IMR-90 (cell line): ENCODE measurements around the gene SAMHD1. TPM values are rescaled to one million over a fixed set of nuclear protein-coding genes. Genes with fewer than 3 reads are reported as not detected.
"Not testable (repeated sequence)": the region's sequence is repeated elsewhere in the genome, so short reads cannot be mapped to it uniquely, and the experiment has no call there.

Experiments
- ATAC-seq: fragments of 200-7000 bp; cut with Tn5 transposase; 2 replicates; pipeline ENCODE4 v1.9.1; 2020; ENCODE audit warnings: low read depth, mild to moderate bottlenecking, moderate library complexity
- BruUV-seq: library from RNA; stranded (reverse); fragments of 400-500 nt; replicated peaks from 2 replicates; lab custom pipeline; 2021; lab: Mats Ljungman, UMichigan
- CTCF ChIA-PET: fragments of 300-600 bp; formaldehyde crosslinking; extraction: SDS; loops from one replicate; lab custom pipeline; 2021; ENCODE audit warnings: antibody characterized with exemption; lab: Yijun Ruan, JAX
- POLR2A ChIA-PET: fragments of 300-600 bp; sonication (Branson Sonifier 250); formaldehyde crosslinking; loops from one replicate; lab custom pipeline; 2022; ENCODE audit warnings: antibody characterized with exemption; ENCODE audit not compliant: unreplicated experiment; lab: Charles Lee
- DNase-seq: peaks from one replicate; pipeline ENCODE4 v3.0.0; 2013
- H2AFZ ChIP-seq: replicated peaks from 2 replicates; pipeline ENCODE3; 2013; ENCODE audit warnings: low read length, mild to moderate bottlenecking; ENCODE audit not compliant: poor library complexity
- H2AK5ac ChIP-seq: 2 replicates; pipeline ENCODE4 v1.6.1; 2013; ENCODE audit warnings: low read depth, low read length, inconsistent platforms
- H2AK9ac ChIP-seq: replicated peaks from 2 replicates; pipeline ENCODE3; 2013; ENCODE audit warnings: mild to moderate bottlenecking, low read depth, low read length, moderate library complexity; ENCODE audit not compliant: poor library complexity
- H2BK120ac ChIP-seq: 2 replicates; pipeline ENCODE4 v1.6.1; 2013; ENCODE audit warnings: low read depth, low read length, inconsistent platforms
- H2BK15ac ChIP-seq: 3 replicates; pipeline ENCODE4 v1.6.1; 2013; ENCODE audit warnings: low read depth, low read length, inconsistent platforms
- H2BK20ac ChIP-seq: 2 replicates; pipeline ENCODE4 v1.6.1; 2013; ENCODE audit warnings: low read depth, mild to moderate bottlenecking, inconsistent platforms, low read length, moderate library complexity
- H2BK5ac ChIP-seq: 2 replicates; pipeline ENCODE4 v1.6.1; 2013; ENCODE audit warnings: mild to moderate bottlenecking, low read depth, low read length, inconsistent platforms; ENCODE audit not compliant: poor library complexity, severe bottlenecking
- H3K14ac ChIP-seq: replicated peaks from 2 replicates; pipeline ENCODE4 v1.6.1; 2013; ENCODE audit warnings: low read depth, low read length, inconsistent platforms
- H3K18ac ChIP-seq: 2 replicates; pipeline ENCODE4 v1.6.1; 2013; ENCODE audit warnings: low read depth, low read length, control low read depth
- H3K23ac ChIP-seq: 2 replicates; pipeline ENCODE4 v1.6.1; 2013; ENCODE audit warnings: low read depth, low read length, inconsistent platforms
- H3K27ac ChIP-seq: 2 replicates; pipeline ENCODE4 v1.5.1; 2013; ENCODE audit warnings: mild to moderate bottlenecking, control low read depth, low read length; ENCODE audit not compliant: insufficient read depth
- H3K27me3 ChIP-seq: 2 replicates; pipeline ENCODE4 v1.6.1; 2013; ENCODE audit warnings: low read length; ENCODE audit not compliant: control insufficient read depth, insufficient read depth
- H3K36me3 ChIP-seq: 2 replicates; pipeline ENCODE4 v1.6.1; 2013; ENCODE audit warnings: low read length, mixed read lengths; ENCODE audit not compliant: control insufficient read depth, insufficient read depth
- H3K4ac ChIP-seq: 2 replicates; pipeline ENCODE4 v1.6.1; 2013; ENCODE audit warnings: low read depth, low read length, inconsistent platforms
- H3K4me1 ChIP-seq: 2 replicates; pipeline ENCODE4 v1.6.1; 2013; ENCODE audit warnings: low read length, mixed read lengths; ENCODE audit not compliant: control insufficient read depth, insufficient read depth
- H3K4me2 ChIP-seq: 2 replicates; pipeline ENCODE4 v1.6.1; 2013; ENCODE audit warnings: low read depth, mild to moderate bottlenecking, control low read depth, low read length, moderate library complexity
- H3K4me3 ChIP-seq: 2 replicates; pipeline ENCODE4 v1.5.1; 2013; ENCODE audit warnings: low read depth, mild to moderate bottlenecking, control low read depth, low read length, moderate library complexity; ENCODE audit not compliant: insufficient read depth
- H3K56ac ChIP-seq: 2 replicates; pipeline ENCODE4 v1.6.1; 2013; ENCODE audit warnings: low read length, inconsistent platforms; ENCODE audit not compliant: insufficient read depth; ENCODE audit errors: extremely low read depth
- H3K79me1 ChIP-seq, 2 experiments: 2 replicates each; pipeline ENCODE4 v1.6.1; 2013; ENCODE audit warnings: low read length in 2 of 2, inconsistent platforms in 1 of 2, low read depth in 1 of 2
- H3K9ac ChIP-seq: 2 replicates; pipeline ENCODE4 v1.6.1; 2013; ENCODE audit warnings: low read depth, low read length, control low read depth
- H3K9me1 ChIP-seq: 2 replicates; pipeline ENCODE4 v1.6.1; 2013; ENCODE audit warnings: low read length, inconsistent platforms; ENCODE audit not compliant: insufficient read depth
- H3K9me3 ChIP-seq: 2 replicates; pipeline ENCODE4 v1.6.1; 2013; ENCODE audit warnings: low read length; ENCODE audit not compliant: control insufficient read depth, insufficient read depth
- H4K20me1 ChIP-seq: 2 replicates; pipeline ENCODE4 v1.6.1; 2013; ENCODE audit warnings: low read length, inconsistent platforms; ENCODE audit not compliant: insufficient read depth
- H4K5ac ChIP-seq: 2 replicates; pipeline ENCODE4 v1.6.1; 2013; ENCODE audit warnings: mild to moderate bottlenecking, low read depth, low read length, control low read depth
- H4K8ac ChIP-seq, 2 experiments: 2 replicates each; pipeline ENCODE4 v1.6.1; 2013; ENCODE audit warnings: low read depth in 2 of 2, low read length in 2 of 2, control low read depth in 1 of 2, inconsistent platforms in 1 of 2
- H4K91ac ChIP-seq: 2 replicates; pipeline ENCODE4 v1.6.1; 2013; ENCODE audit warnings: low read depth, low read length, inconsistent platforms; ENCODE audit not compliant: insufficient read depth
- WGBS, 2 experiments: methylation state at CpG; one replicate each; pipeline versions ENCODE4 v1.1.5 to v1.1.7; 2013; ENCODE audit warnings: missing lambda C conversion rate in 2 of 2; ENCODE audit not compliant: insufficient read length in 1 of 2; ENCODE audit errors: extremely low coverage in 2 of 2; 5-methylcytosine and 5-hydroxymethylcytosine counted together
- dilution Hi-C: fragments of 300-500 bp; cut with HindIII; formaldehyde crosslinking; loops from one replicate; pipeline ENCODE4 v1.14.3; 2018; ENCODE audit warnings: low sequenced_read_pairs; ENCODE audit not compliant: unreplicated experiment
- in situ Hi-C: fragments of 300-500 bp; cut with MboI; formaldehyde crosslinking; loops from 3 replicates; pipeline ENCODE4 v1.14.3; 2019; ENCODE audit warnings: low sequenced_read_pairs, inconsistent platforms, mixed read lengths
- intact Hi-C: fragments of 100-400 bp; cut with micrococcal nuclease; formaldehyde crosslinking; loops from 2 replicates; pipeline ENCODE4 v1.10.0; 2022
- polyA plus RNA-seq, 3 experiments: library from polyadenylated mRNA; depleted of rRNA; stranded (reverse); fragments of >200 nt; gene quantifications; 2 replicates each; pipeline ENCODE4 v1.2.3, GENCODE V29; 2012; ENCODE audit warnings: low replicate concordance in 1 of 3
- total RNA-seq: library from RNA; depleted of rRNA; stranded (reverse); fragments of >200 nt; gene quantifications from 2 replicates; pipeline ENCODE4 v1.2.3, GENCODE V29; 2012

Gene SAMHD1
- total and polyA plus RNA-seq, 2 of the 4 experiments (the other 2 are of a cell fraction) = 6.3 to 14.9 TPM

DNA sequence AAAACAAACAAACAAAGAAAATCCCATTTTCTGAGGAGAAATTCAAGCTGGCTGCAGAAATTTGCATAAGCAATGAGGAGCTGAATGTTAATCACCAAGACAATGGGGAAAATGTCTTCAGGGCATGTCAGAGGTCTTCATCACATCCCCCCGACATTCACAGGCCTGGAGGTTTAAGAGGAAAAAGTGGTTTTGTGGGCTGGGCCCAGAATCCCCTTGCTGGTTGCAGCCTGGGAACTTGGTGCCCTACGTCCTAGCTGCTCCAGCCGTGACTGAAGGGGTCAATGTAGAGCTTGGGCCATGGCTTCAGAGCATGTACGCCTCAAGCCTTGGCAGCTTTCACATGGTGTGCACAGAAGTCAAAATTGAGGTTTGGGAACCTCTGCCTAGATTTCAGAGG lies 42.7 kb upstream of the SAMHD1 start:
- intact Hi-C loops, POLR2A ChIA-PET, H2BK15ac ChIP-seq, H2BK20ac ChIP-seq, H4K91ac ChIP-seq, H3K4me1 ChIP-seq, H3K18ac ChIP-seq, H3K79me1 ChIP-seq, H3K4me3 ChIP-seq, ATAC-seq, H3K4ac ChIP-seq, BruUV-seq, H2AFZ ChIP-seq, H2BK120ac ChIP-seq, H3K27me3 ChIP-seq, H3K27ac ChIP-seq, H3K9me3 ChIP-seq, H3K23ac ChIP-seq, H3K36me3 ChIP-seq, in situ Hi-C loops, CTCF ChIA-PET, H3K9me1 ChIP-seq, H4K20me1 ChIP-seq, H4K8ac ChIP-seq, DNase-seq, H3K14ac ChIP-seq, dilution Hi-C loops, H3K4me2 ChIP-seq, H3K9ac ChIP-seq, H2AK9ac ChIP-seq, H2AK5ac ChIP-seq, H2BK5ac ChIP-seq, H3K56ac ChIP-seq, H4K5ac ChIP-seq: not testable (repeated sequence)
- 100% methylated on average over 3 of the region's 4 CpGs; no CpG with 5 or more reads in 1 of the 2 experiments for WGBS, 2 experiments
